ENCODE measurements around the gene RBMY1A1.
"Not testable (repeated sequence)": the region's sequence is repeated elsewhere in the genome, so short reads cannot be mapped to it uniquely, and the experiment has no call there.

The RBMY1A1 gene

DNA sequence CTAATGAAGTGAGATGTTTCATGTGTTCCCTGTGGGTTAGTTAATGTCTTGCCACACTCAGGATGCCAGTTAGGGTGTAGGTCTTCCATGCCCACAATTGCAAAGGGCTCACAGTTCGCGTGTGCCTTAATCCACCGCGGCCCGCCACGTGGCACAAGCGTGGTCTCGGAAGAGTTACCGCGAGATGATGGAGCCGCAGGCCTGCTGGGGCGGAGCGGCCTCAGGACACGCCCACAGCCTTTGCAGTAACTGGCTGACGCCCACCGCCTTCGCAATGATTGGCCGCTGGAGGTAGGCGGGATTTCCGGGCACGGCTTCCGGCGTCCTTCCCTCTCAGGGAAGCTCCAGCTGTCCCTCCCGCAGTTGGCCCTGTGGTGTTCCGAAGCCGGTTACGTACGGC lies at the start of gene RBMY1A1:
TSS of gene RBMY1A1 (plus strand) at position 301 of the 400 bp plus-strand sequence. CDS start 2,013 bp downstream, outside the sequence.
- DNase-seq (ENCODE audit: low spot score), result not testable (repeated sequence)

- DNase-seq (ENCODE audit: low spot score), result not testable (repeated sequence)
Measured at GRCh38 chrY:21511038-21511437, 23.6 kb upstream of the RBMY1A1 start, which contains the start of gene RBMY1B. TSS of gene RBMY1B (plus strand) at chrY:21511338. CDS start at chrY:21513351, 2,013 bp downstream.

GRCh38 chrY:21559316-21559984 lies 24.8 kb downstream of the RBMY1A1 start:
- not testable (repeated sequence) for DNase-seq (ENCODE audit: low spot score)

GRCh38 chrY:21585449-21585848 lies 50.8 kb downstream of the RBMY1A1 start:
- DNase-seq (ENCODE audit: low spot score), result no peak

GRCh38 chrY:21586454-21586853 lies 51.8 kb downstream of the RBMY1A1 start:
- DNase-seq (ENCODE audit: low spot score), result not testable (repeated sequence)

GRCh38 chrY:21592059-21592458 lies 57.4 kb downstream of the RBMY1A1 start:
- DNase-seq (ENCODE audit: low spot score), result no peak

GRCh38 chrY:21596287-21596686 lies 61.6 kb downstream of the RBMY1A1 start:
- DNase-seq (ENCODE audit: low spot score), result not testable (repeated sequence)

All from iPS-NIHi11 (cell line).